Activated CD8-positive, alpha-beta memory T cell treated with anti-CD3 and anti-CD28 coated beads, Interleukin-2, amount 50 U/mL, for 4 hours (primary cell): ENCODE data around the gene AFDN.

Experiments used
- DNase-seq: peaks from one replicate; pipeline ENCODE4 v3.0.0-alpha.2; 2020

Gene AFDN

GRCh38 chr6:167927246-167927645 lies 100.5 kb downstream of the AFDN start:
- no peak for DNase-seq

- DNase-seq, result no peak
Observed at GRCh38 chr6:167928111-167928510, 101.4 kb downstream of the AFDN start.

- DNase-seq, result no peak
Observed at GRCh38 chr6:167930295-167930694, 103.6 kb downstream of the AFDN start.

GRCh38 chr6:167932468-167933276 lies 106.0 kb downstream of the AFDN start:
- no peak for DNase-seq

- no peak for DNase-seq
Observed at GRCh38 chr6:167933290-167933689, 106.6 kb downstream of the AFDN start.

- DNase-seq, result no peak
Observed at GRCh38 chr6:167933847-167934246, 107.1 kb downstream of the AFDN start.

- DNase-seq, result no peak
Observed at GRCh38 chr6:167934426-167934864, 107.7 kb downstream of the AFDN start.

- no peak for DNase-seq
Observed at GRCh38 chr6:167936051-167936450, 109.3 kb downstream of the AFDN start.

- no peak for DNase-seq
Observed at GRCh38 chr6:167937301-167937700, 110.6 kb downstream of the AFDN start.

GRCh38 chr6:167937948-167938911 lies 111.5 kb downstream of the AFDN start:
- no peak for DNase-seq

- DNase-seq, result no peak
Observed at GRCh38 chr6:167941822-167942221, 115.1 kb downstream of the AFDN start.

- no peak for DNase-seq
Observed at GRCh38 chr6:167944130-167944529, 117.4 kb downstream of the AFDN start.

GRCh38 chr6:167946007-167946406 lies 119.3 kb downstream of the AFDN start:
- no peak for DNase-seq

- DNase-seq, result no peak
Observed at GRCh38 chr6:167946604-167947003, 119.9 kb downstream of the AFDN start.

GRCh38 chr6:167947716-167948115 lies 121.0 kb downstream of the AFDN start:
- DNase-seq, result no peak

GRCh38 chr6:167948716-167949115 lies 122.0 kb downstream of the AFDN start:
- no peak for DNase-seq

- no peak for DNase-seq
Observed at GRCh38 chr6:167949121-167949684, 122.5 kb downstream of the AFDN start.

GRCh38 chr6:167951781-167952511 lies 125.2 kb downstream of the AFDN start:
- no peak for DNase-seq

GRCh38 chr6:167952512-167952859 lies 125.8 kb downstream of the AFDN start:
- DNase-seq, result no peak

- no peak for DNase-seq
Observed at GRCh38 chr6:167953551-167953950, 126.8 kb downstream of the AFDN start.

GRCh38 chr6:167954151-167954550 lies 127.4 kb downstream of the AFDN start:
- no peak for DNase-seq

GRCh38 chr6:167956491-167956890 lies 129.8 kb downstream of the AFDN start:
- no peak for DNase-seq

- no peak for DNase-seq
Observed at GRCh38 chr6:167956983-167957492, 130.3 kb downstream of the AFDN start.
